CD14-positive monocyte (primary cell): ENCODE measurements around the gene UBE2E2. TPM values are rescaled to one million over a fixed set of nuclear protein-coding genes. Genes with fewer than 3 reads are reported as not detected.

Experiments
- DNase-seq, 3 donors: peaks; one replicate each; pipeline ENCODE4 v3.0.0-alpha.2; 2011 to 2022
- H2AFZ ChIP-seq: 2 replicates; pipeline ENCODE4 v1.6.0; 2012; ENCODE audit warnings: mild to moderate bottlenecking, low read depth, low read length, inconsistent platforms; ENCODE audit not compliant: insufficient read depth, poor library complexity, severe bottlenecking
- H3K27ac ChIP-seq, 2 donors: 1 replicate in 1 of 2; 2 replicates in 1 of 2; pipeline ENCODE4 v1.5.1; 2012 to 2013; ENCODE audit warnings: low read length in 2 of 2, control low read depth in 1 of 2, inconsistent platforms in 1 of 2, low read depth in 1 of 2, mild to moderate bottlenecking in 1 of 2
- H3K27me3 ChIP-seq, 2 donors: one replicate each; pipeline versions ENCODE4 v1.6.0 to v1.6.1; 2011 to 2013; ENCODE audit warnings: low read length in 2 of 2; ENCODE audit not compliant: control insufficient read depth in 2 of 2, insufficient read depth in 2 of 2
- H3K36me3 ChIP-seq, 2 donors: replicated peaks in 1 of 2; 1 replicate in 1 of 2; 2 replicates in 1 of 2; pipeline versions ENCODE4 v1.5.1 to v1.6.1; 2012 to 2013; ENCODE audit warnings: low read length in 2 of 2, control low read depth in 1 of 2, inconsistent platforms in 1 of 2, mild to moderate bottlenecking in 1 of 2; ENCODE audit not compliant: insufficient read depth in 2 of 2, control insufficient read depth in 1 of 2
- H3K4me1 ChIP-seq, 2 donors: 1 replicate in 1 of 2; 2 replicates in 1 of 2; pipeline versions ENCODE4 v1.5.1 to v1.6.1; 2012 to 2013; ENCODE audit warnings: low read length in 2 of 2, control low read depth in 1 of 2, inconsistent platforms in 1 of 2, mild to moderate bottlenecking in 1 of 2, moderate library complexity in 1 of 2; ENCODE audit not compliant: insufficient read depth in 2 of 2, control insufficient read depth in 1 of 2
- H3K4me2 ChIP-seq: replicated peaks from 2 replicates; pipeline ENCODE3; 2012; ENCODE audit warnings: low read length, moderate library complexity, mild to moderate bottlenecking; ENCODE audit not compliant: poor library complexity, severe bottlenecking; ENCODE audit errors: extremely low read depth
- H3K4me3 ChIP-seq, 3 experiments: fragments of 200-600 bp in 1 of 3; sonication (generic) in 1 of 3; replicated peaks in 1 of 3; 1 replicate in 2 of 3; 2 replicates in 1 of 3; pipeline ENCODE4 v1.5.1; 2011 to 2013; ENCODE audit warnings: low read length in 3 of 3, mild to moderate bottlenecking in 3 of 3, control low read depth in 2 of 3, low read depth in 2 of 3, inconsistent platforms in 1 of 3, moderate library complexity in 1 of 3
- H3K79me2 ChIP-seq: 2 replicates; pipeline ENCODE4 v1.6.0; 2012; ENCODE audit warnings: mild to moderate bottlenecking, control low read depth, inconsistent platforms, low read length, moderate library complexity; ENCODE audit not compliant: insufficient read depth
- H3K9ac ChIP-seq: 2 replicates; pipeline ENCODE4 v1.6.0; 2017; ENCODE audit warnings: low read length, mild to moderate bottlenecking; ENCODE audit not compliant: insufficient read depth, poor library complexity, severe bottlenecking
- H3K9me3 ChIP-seq, 2 donors: replicated peaks in 1 of 2; 1 replicate in 1 of 2; 2 replicates in 1 of 2; pipeline versions ENCODE4 v1.5.1 to v1.6.1; 2012 to 2013; ENCODE audit warnings: low read length in 2 of 2, control low read depth in 1 of 2; ENCODE audit not compliant: control insufficient read depth in 1 of 2, insufficient read depth in 1 of 2
- H4K20me1 ChIP-seq: 2 replicates; pipeline ENCODE4 v1.6.0; 2012; ENCODE audit warnings: mild to moderate bottlenecking, low read length, control low read depth, moderate library complexity; ENCODE audit not compliant: insufficient read depth
- H3K27ac Mint-ChIP-seq, 7 donors: one replicate each; pipeline ENCODE4 v1.8.0; 2020; ENCODE audit warnings: mild to moderate bottlenecking in 7 of 7, mixed read lengths in 7 of 7, moderate library complexity in 6 of 7, inconsistent platforms in 2 of 7
- H3K27me3 Mint-ChIP-seq, 3 donors: one replicate each; pipeline ENCODE4 v1.8.0; 2021 to 2022; ENCODE audit warnings: low read depth in 3 of 3, mild to moderate bottlenecking in 3 of 3, mixed read lengths in 3 of 3, moderate library complexity in 3 of 3, inconsistent platforms in 1 of 3
- H3K36me3 Mint-ChIP-seq, 2 donors: one replicate each; pipeline ENCODE4 v1.8.0; 2020; ENCODE audit warnings: mixed read lengths in 2 of 2, inconsistent platforms in 1 of 2, mild to moderate bottlenecking in 1 of 2
- H3K4me1 Mint-ChIP-seq: one replicate; pipeline ENCODE4 v1.8.0; 2020; ENCODE audit warnings: mild to moderate bottlenecking, mixed read lengths
- H3K4me3 Mint-ChIP-seq, 2 donors: one replicate each; pipeline ENCODE4 v1.8.0; 2020; ENCODE audit warnings: mild to moderate bottlenecking in 2 of 2, mixed read lengths in 2 of 2, moderate library complexity in 1 of 2
- H3K9me3 Mint-ChIP-seq, 7 donors: one replicate each; pipeline ENCODE4 v1.8.0; 2020 to 2022; ENCODE audit warnings: mixed read lengths in 7 of 7, mild to moderate bottlenecking in 6 of 7, moderate library complexity in 6 of 7, inconsistent platforms in 2 of 7
- CTCF ChIP-seq: fragments of 200-600 bp; IDR thresholded peaks from one replicate; pipeline ENCODE4 v1.8.0; 2022; ENCODE audit warnings: antibody characterized with exemption, mild to moderate bottlenecking
- WGBS: methylation state at CpG from one replicate; pipeline ENCODE4 v1.1.5; 2013; ENCODE audit warnings: missing lambda C conversion rate; ENCODE audit not compliant: insufficient coverage; 5-methylcytosine and 5-hydroxymethylcytosine counted together
- intact Hi-C, 2 donors: fragments of 100-400 bp; cut with micrococcal nuclease; formaldehyde crosslinking; loops; one replicate each; pipeline versions ENCODE4 v1.15.0 to v1.15.1; 2023
- polyA plus RNA-seq, 3 donors: library from polyadenylated mRNA; depleted of rRNA in 1 of 3; unstranded in 2 of 3; stranded (reverse) in 1 of 3; fragments of 300-500 nt in 2 of 3; fragments of >200 nt in 1 of 3; fragmentation: Illumina TruSeq in 2 of 3; gene quantifications; 1 replicate in 2 of 3; 2 replicates in 1 of 3; pipeline ENCODE4 v1.2.3, GENCODE V29; 2012 to 2021

UBE2E2 gene
- polyA plus RNA-seq, 3 donors: 25.8 to 78.0 (median 66.3) TPM

GRCh38 chr3:23481616-23482278, 278.6 kb downstream of the UBE2E2 start:
- Histone ChIP-seq H3K4me3 (no peak overlapping the region), H3K9ac (no peak overlapping the region), H3K9me3 (peaks cover 38 to 42% of the 10 kb centered on the region in 2 donors), H3K79me2 (no peaks in the 10 kb centered on the region), H3K36me3 (peaks cover 0 to 12% of the 10 kb centered on the region in 2 donors), H3K27ac (no peak overlapping the region), H4K20me1 (no peaks in the 10 kb centered on the region), H3K27me3 (no peaks in the 10 kb centered on the region), H3K4me2 (no peak overlapping the region), H3K4me1 (no peaks in the 10 kb centered on the region), H2AFZ (no peak overlapping the region)
- Mint-ChIP-seq H3K27ac (no peak overlapping the region), H3K27me3 (no peaks in the 10 kb centered on the region), H3K4me3 (no peak overlapping the region), H3K9me3 (peaks cover 27 to 45% (median 41%) of the 10 kb centered on the region in 7 donors), H3K4me1 (peaks cover 5% of the 10 kb centered on the region), H3K36me3 (peaks cover 15 to 17% of the 10 kb centered on the region in 2 donors)
- intact Hi-C loops: no loop called here
- no CpG with 5 or more reads among the region's 3 CpGs for WGBS
- no peak for DNase-seq
- TF ChIP-seq CTCF: no peak

- WGBS: no CpG with 5 or more reads among the region's 4 CpGs
- intact Hi-C loops: no loop called here
- Histone ChIP-seq H3K9me3 (peaks cover 25 to 35% of the 10 kb centered on the region in 2 donors), H3K36me3 (peaks cover 0 to 11% of the 10 kb centered on the region in 2 donors), H4K20me1 (no peaks in the 10 kb centered on the region), H3K4me2 (no peak overlapping the region), H3K27me3 (no peaks in the 10 kb centered on the region), H3K79me2 (no peaks in the 10 kb centered on the region), H3K9ac (no peak overlapping the region), H3K27ac (no peak overlapping the region), H3K4me3 (no peak overlapping the region), H2AFZ (no peak overlapping the region), H3K4me1 (no peaks in the 10 kb centered on the region)
- no peak for DNase-seq
- Mint-ChIP-seq H3K9me3 (peaks cover 21 to 37% (median 30%) of the 10 kb centered on the region in 7 donors), H3K36me3 (peaks cover 11 to 14% of the 10 kb centered on the region in 2 donors), H3K27me3 (no peaks in the 10 kb centered on the region), H3K4me3 (no peak overlapping the region), H3K4me1 (peaks cover 5% of the 10 kb centered on the region), H3K27ac (no peak overlapping the region)
- TF ChIP-seq CTCF: no peak
Observed at GRCh38 chr3:23484386-23484785, 281.3 kb downstream of the UBE2E2 start.
